Mesenchymal stem cell (in vitro differentiated cells and primary cell): Measurements from ENCODE around the gene PMEPA1.

Source experiments
- DNase-seq: peaks from one replicate; pipeline ENCODE4 v3.0.0-alpha.2; 2013
- H2AFZ ChIP-seq: one replicate; pipeline ENCODE4 v1.6.1; 2013; ENCODE audit warnings: low read depth, mild to moderate bottlenecking, control low read depth, inconsistent platforms, low read length, moderate library complexity
- H2AK5ac ChIP-seq: 2 replicates; pipeline ENCODE4 v1.6.1; 2013; ENCODE audit warnings: low read length, moderate library complexity, mild to moderate bottlenecking, inconsistent platforms; ENCODE audit not compliant: severe bottlenecking
- H2BK120ac ChIP-seq: one replicate; pipeline ENCODE4 v1.6.1; 2013; ENCODE audit warnings: low read depth, mild to moderate bottlenecking, inconsistent platforms, low read length, moderate library complexity
- H2BK12ac ChIP-seq, 2 experiments: one replicate each; pipeline ENCODE4 v1.6.1; 2013; ENCODE audit warnings: inconsistent platforms in 2 of 2, low read length in 2 of 2, mild to moderate bottlenecking in 2 of 2, moderate library complexity in 2 of 2, control low read depth in 1 of 2
- H2BK15ac ChIP-seq: one replicate; pipeline ENCODE4 v1.6.1; 2013; ENCODE audit warnings: mild to moderate bottlenecking, low read depth, inconsistent platforms; ENCODE audit not compliant: poor library complexity, severe bottlenecking
- H2BK5ac ChIP-seq: 2 replicates; pipeline ENCODE4 v1.6.1; 2013; ENCODE audit warnings: low read depth, mild to moderate bottlenecking, low read length, control low read depth, inconsistent platforms; ENCODE audit not compliant: poor library complexity, severe bottlenecking
- H3K14ac ChIP-seq, 2 experiments: one replicate each; pipeline ENCODE4 v1.6.1; 2013; ENCODE audit warnings: inconsistent platforms in 2 of 2, low read length in 2 of 2, control low read depth in 1 of 2, mild to moderate bottlenecking in 1 of 2, moderate library complexity in 1 of 2
- H3K18ac ChIP-seq, 2 experiments: one replicate each; pipeline ENCODE4 v1.6.1; 2013; ENCODE audit warnings: inconsistent platforms in 2 of 2, low read length in 2 of 2, control low read depth in 1 of 2, low read depth in 1 of 2, mild to moderate bottlenecking in 1 of 2
- H3K23ac ChIP-seq, 2 experiments: one replicate each; pipeline ENCODE4 v1.6.1; 2013; ENCODE audit warnings: inconsistent platforms in 2 of 2, low read length in 2 of 2, mild to moderate bottlenecking in 2 of 2, moderate library complexity in 2 of 2, control low read depth in 1 of 2
- H3K27ac ChIP-seq: 2 replicates; pipeline ENCODE4 v1.5.1; 2013; ENCODE audit warnings: mild to moderate bottlenecking, moderate library complexity, low read length, control low read depth, inconsistent platforms; ENCODE audit not compliant: poor library complexity, severe bottlenecking
- H3K27me3 ChIP-seq, 2 experiments: 2 replicates each; pipeline versions ENCODE4 v1.6.1 to v1.7.0; 2013; ENCODE audit warnings: low read length in 2 of 2, mild to moderate bottlenecking in 2 of 2, moderate library complexity in 2 of 2, control low read depth in 1 of 2, inconsistent platforms in 1 of 2; ENCODE audit not compliant: control insufficient read depth in 1 of 2, insufficient read depth in 1 of 2
- H3K36me3 ChIP-seq, 2 experiments: 2 replicates each; pipeline versions ENCODE4 v1.6.1 to v1.7.0; 2013; ENCODE audit warnings: low read length in 2 of 2, control low read depth in 1 of 2, inconsistent platforms in 1 of 2, low read depth in 1 of 2, mild to moderate bottlenecking in 1 of 2; ENCODE audit not compliant: insufficient read depth in 2 of 2, control insufficient read depth in 1 of 2
- H3K4ac ChIP-seq, 2 experiments: one replicate each; pipeline ENCODE4 v1.6.1; 2013; ENCODE audit warnings: inconsistent platforms in 2 of 2, low read length in 2 of 2, mild to moderate bottlenecking in 2 of 2, moderate library complexity in 2 of 2, control low read depth in 1 of 2, low read depth in 1 of 2
- H3K4me1 ChIP-seq: 2 replicates; pipeline ENCODE4 v1.6.1; 2013; ENCODE audit warnings: low read depth, low read length, control low read depth; ENCODE audit not compliant: control insufficient read depth, insufficient read depth
- H3K4me2 ChIP-seq: 2 replicates; pipeline ENCODE4 v1.6.1; 2013; ENCODE audit warnings: low read length, mild to moderate bottlenecking, inconsistent platforms; ENCODE audit not compliant: poor library complexity, severe bottlenecking
- H3K4me3 ChIP-seq, 2 experiments: 2 replicates each; pipeline versions ENCODE4 v1.5.1 to v1.7.0; 2013; ENCODE audit warnings: low read length in 2 of 2, mild to moderate bottlenecking in 2 of 2, control low read depth in 1 of 2, low read depth in 1 of 2; ENCODE audit not compliant: insufficient read depth in 1 of 2
- H3K79me1 ChIP-seq: replicated peaks from 2 replicates; pipeline ENCODE4 v1.6.1; 2013; ENCODE audit warnings: mild to moderate bottlenecking, control low read depth, low read length, inconsistent platforms; ENCODE audit not compliant: poor library complexity, severe bottlenecking
- H3K9ac ChIP-seq: 2 replicates; pipeline ENCODE4 v1.7.0; 2013; ENCODE audit warnings: mild to moderate bottlenecking, low read length, moderate library complexity
- H3K9me3 ChIP-seq: 2 replicates; pipeline ENCODE4 v1.7.0; 2013; ENCODE audit warnings: mild to moderate bottlenecking, low read length; ENCODE audit not compliant: control insufficient read depth
- H4K8ac ChIP-seq: one replicate; pipeline ENCODE4 v1.6.1; 2013; ENCODE audit warnings: inconsistent platforms, mild to moderate bottlenecking, low read length, moderate library complexity
- H4K91ac ChIP-seq: one replicate; pipeline ENCODE4 v1.6.1; 2013; ENCODE audit warnings: mild to moderate bottlenecking, low read length, inconsistent platforms
- WGBS: methylation state at CpG from one replicate; pipeline ENCODE4 v1.1.7; 2013; ENCODE audit warnings: mixed read lengths; 5-methylcytosine and 5-hydroxymethylcytosine counted together

The PMEPA1 gene

GRCh38 chr20:57742507-57743181 is 32.8 kb upstream of the PMEPA1 start:
- Histone ChIP-seq H3K9ac (no peak overlapping the region), H3K4me2 (no peak overlapping the region), H3K27ac (no peak overlapping the region), H3K27me3 (peaks cover 12 to 49% of the 10 kb centered on the region in 2 experiments), H3K4me3 (no peak overlapping the region), H2AFZ (no peak overlapping the region), H2BK12ac (no peak overlapping the region), H2BK120ac (no peak overlapping the region), H4K91ac (no peak overlapping the region), H4K8ac (no peak overlapping the region), H3K23ac (no peak overlapping the region), H3K14ac (no peak overlapping the region), H2BK5ac (no peak overlapping the region), H2BK15ac (no peak overlapping the region), H2AK5ac (no peak overlapping the region), H3K18ac (no peak overlapping the region), H3K4ac (no peak overlapping the region), H3K9me3 (no peaks in the 10 kb centered on the region), H3K36me3 (no peaks in the 10 kb centered on the region), H3K4me1 (peaks cover 2% of the 10 kb centered on the region), H3K79me1 (no peaks in the 10 kb centered on the region)
- DNase-seq, result no peak
- 66% methylated on average over 9 of the region's 11 CpGs for WGBS

- no peak overlapping the region for H2BK12ac ChIP-seq
- no peak overlapping the region for H4K8ac ChIP-seq
- 71% methylated on average over 2 of the region's 2 CpGs for WGBS
- H3K4me1 ChIP-seq, result no peaks in the 10 kb centered on the region
- no peak overlapping the region for H3K14ac ChIP-seq
- no peak overlapping the region for H2BK5ac ChIP-seq
- H2BK15ac ChIP-seq, result no peak overlapping the region
- H3K27ac ChIP-seq, result no peak overlapping the region
- H3K79me1 ChIP-seq, result no peaks in the 10 kb centered on the region
- no peak overlapping the region for H4K91ac ChIP-seq
- no peak overlapping the region for H2BK120ac ChIP-seq
- no peak overlapping the region for H3K4me2 ChIP-seq
- H3K36me3 ChIP-seq, result no peaks in the 10 kb centered on the region
- no peak for DNase-seq
- H3K9me3 ChIP-seq, result no peaks in the 10 kb centered on the region
- no peak overlapping the region for H3K23ac ChIP-seq
- no peak overlapping the region for H3K9ac ChIP-seq
- no peak overlapping the region for H2AFZ ChIP-seq
- H3K18ac ChIP-seq, result no peak overlapping the region
- no peak overlapping the region for H2AK5ac ChIP-seq
- H3K4me3 ChIP-seq, result no peak overlapping the region
- no peak overlapping the region for H3K4ac ChIP-seq
- H3K27me3 ChIP-seq, result peaks cover 29 to 71% of the 10 kb centered on the region in 2 experiments
These were observed 28.7 kb upstream of the PMEPA1 start for GRCh38 chr20:57738484-57738883.

GRCh38 chr20:57738053-57738452 is 28.2 kb upstream of the PMEPA1 start:
- Histone ChIP-seq H3K4me2 (no peak overlapping the region), H3K27me3 (peaks cover 29 to 71% of the 10 kb centered on the region in 2 experiments), H3K9me3 (no peaks in the 10 kb centered on the region), H3K4me1 (no peaks in the 10 kb centered on the region), H3K4me3 (no peak overlapping the region), H2AFZ (no peak overlapping the region), H2AK5ac (no peak overlapping the region), H2BK120ac (no peak overlapping the region), H3K79me1 (no peaks in the 10 kb centered on the region), H3K18ac (no peak overlapping the region), H4K91ac (no peak overlapping the region), H3K36me3 (no peaks in the 10 kb centered on the region), H3K9ac (no peak overlapping the region), H4K8ac (no peak overlapping the region), H3K14ac (no peak overlapping the region), H3K27ac (no peak overlapping the region), H2BK12ac (no peak overlapping the region), H3K4ac (no peak overlapping the region), H3K23ac (no peak overlapping the region), H2BK5ac (no peak overlapping the region), H2BK15ac (no peak overlapping the region)
- DNase-seq, result no peak
- WGBS, result 62% methylated on average over 1 of the region's 2 CpGs

GRCh38 chr20:57737349-57737748 is 27.5 kb upstream of the PMEPA1 start:
- Histone ChIP-seq H2BK120ac (no peak overlapping the region), H3K4me1 (no peaks in the 10 kb centered on the region), H3K4me2 (no peak overlapping the region), H2BK15ac (no peak overlapping the region), H3K79me1 (no peaks in the 10 kb centered on the region), H2AFZ (no peak overlapping the region), H3K23ac (no peak overlapping the region), H2BK5ac (no peak overlapping the region), H4K91ac (no peak overlapping the region), H3K4me3 (no peak overlapping the region), H4K8ac (no peak overlapping the region), H2AK5ac (no peak overlapping the region), H3K27me3 (peaks cover 23 to 67% of the 10 kb centered on the region in 2 experiments), H3K14ac (no peak overlapping the region), H2BK12ac (no peak overlapping the region), H3K27ac (no peak overlapping the region), H3K9ac (no peak overlapping the region), H3K9me3 (no peaks in the 10 kb centered on the region), H3K18ac (no peak overlapping the region), H3K36me3 (no peaks in the 10 kb centered on the region), H3K4ac (no peak overlapping the region)
- 78% methylated on average over 4 of the region's 4 CpGs for WGBS
- DNase-seq, result no peak
